ENCODE measurements around the gene VGLL4.

VGLL4 gene

DNA sequence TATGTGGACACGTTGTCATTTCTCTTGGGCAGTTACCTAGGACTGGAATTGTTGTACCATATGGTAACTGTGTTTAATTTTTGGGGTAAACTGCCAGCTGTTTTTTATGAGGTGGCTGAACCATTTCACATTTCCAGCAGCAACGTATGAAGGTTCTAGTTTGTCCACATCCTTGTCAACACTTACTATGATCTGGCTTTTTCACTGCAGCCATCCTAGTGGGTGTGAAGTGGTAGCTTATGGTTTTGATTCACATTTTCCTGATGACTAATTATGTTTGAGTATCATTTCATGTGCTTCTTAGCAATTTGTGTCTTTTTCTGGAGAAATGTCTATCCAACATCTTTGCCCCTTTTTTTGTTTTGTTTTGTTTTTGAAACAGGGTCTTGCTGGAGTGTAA is 96.2 kb downstream of the VGLL4 start:
- Histone ChIP-seq H3K36me3 (ENCODE audit: low read length) (no peaks in the 10 kb centered on the region), H3K27me3 (ENCODE audit: low read length) (no peaks in the 10 kb centered on the region), H3F3A (ENCODE audit: insufficient read depth) (peaks cover 11% of the 10 kb centered on the region; the same call in 1 of the 2 replicates), H3K79me2 (ENCODE audit: insufficient read depth, low read length) (no peaks in the 10 kb centered on the region), H3K4me2 (ENCODE audit: low read depth, low read length, poor library complexity, severe bottlenecking) (no peak overlapping the region), H3K9me2 (replicated peaks; ENCODE audit: insufficient read depth, low read length) (no peaks in the 10 kb centered on the region), H3K9ac (ENCODE audit: low read length) (no peak overlapping the region), H4K20me1 (ENCODE audit: low read depth, low read length) (no peaks in the 10 kb centered on the region), H3K27ac (ENCODE audit: low read depth, low read length) (no peak overlapping the region), H3K4me3 (ENCODE audit: insufficient read depth, low read length, poor library complexity, severe bottlenecking) (no peak overlapping the region), H3K9me3 (ENCODE audit: insufficient read depth, low read length) (no peaks in the 10 kb centered on the region), H2AFZ (ENCODE audit: low read depth, low read length, severe bottlenecking) (no peak overlapping the region)
- no peak for TF ChIP-seq EZH2phosphoT487 (conservative IDR thresholded peaks at IDR 0.05; ENCODE audit: low read length)
- no peak for TF ChIP-seq CTCF (IDR thresholded peaks at IDR 0.05; ENCODE audit: insufficient read depth, low read length, poor library complexity, severe bottlenecking)

DNA sequence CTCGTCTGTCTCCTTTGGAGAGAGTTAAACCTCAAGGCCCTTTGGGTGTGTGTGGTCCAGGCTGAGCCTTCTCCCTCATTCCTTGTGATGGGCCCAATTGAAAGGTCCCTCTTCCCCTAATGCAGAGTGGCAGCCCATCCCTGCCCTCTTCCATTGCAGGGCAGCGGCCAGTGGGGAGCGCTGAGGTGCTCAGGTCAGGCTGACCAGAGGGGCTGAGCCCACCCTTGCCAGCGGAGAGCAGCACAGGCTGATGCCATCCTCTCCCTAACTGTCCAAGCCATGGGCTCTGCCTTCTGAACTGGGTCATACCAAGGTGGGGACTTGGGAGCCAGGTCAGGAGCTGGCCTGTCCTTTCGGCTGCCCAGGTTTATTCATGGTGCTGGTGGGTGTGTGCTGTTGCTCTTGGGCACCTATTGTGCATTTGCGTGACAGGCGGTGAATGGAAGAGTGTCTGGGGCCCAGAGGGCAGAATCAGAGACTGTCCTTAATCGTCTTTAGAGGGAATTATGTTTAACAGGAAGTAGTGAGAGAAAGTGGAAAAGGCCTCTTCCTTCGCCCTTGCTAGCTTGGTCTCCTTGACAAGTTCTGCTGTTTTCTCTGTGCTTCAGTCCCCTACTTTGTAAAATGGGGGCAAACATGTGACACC is 96.9 kb downstream of the VGLL4 start:
- Histone ChIP-seq H3K79me2 (ENCODE audit: insufficient read depth, low read length) (no peaks in the 10 kb centered on the region), H3K4me3 (ENCODE audit: insufficient read depth, low read length, poor library complexity, severe bottlenecking) (no peak overlapping the region), H3K9me3 (ENCODE audit: insufficient read depth, low read length) (no peaks in the 10 kb centered on the region), H3K9me2 (replicated peaks; ENCODE audit: insufficient read depth, low read length) (no peaks in the 10 kb centered on the region), H3F3A (ENCODE audit: insufficient read depth) (peaks cover 11% of the 10 kb centered on the region; the same call in 1 of the 2 replicates), H2AFZ (ENCODE audit: low read depth, low read length, severe bottlenecking) (no peak overlapping the region), H3K9ac (ENCODE audit: low read length) (no peak overlapping the region), H4K20me1 (ENCODE audit: low read depth, low read length) (no peaks in the 10 kb centered on the region), H3K36me3 (ENCODE audit: low read length) (no peaks in the 10 kb centered on the region), H3K27me3 (ENCODE audit: low read length) (no peaks in the 10 kb centered on the region), H3K4me2 (ENCODE audit: low read depth, low read length, poor library complexity, severe bottlenecking) (no peak overlapping the region), H3K27ac (ENCODE audit: low read depth, low read length) (no peak overlapping the region)
- no peak for TF ChIP-seq EZH2phosphoT487 (conservative IDR thresholded peaks at IDR 0.05; ENCODE audit: low read length)
- TF ChIP-seq CTCF (IDR thresholded peaks at IDR 0.05; ENCODE audit: insufficient read depth, low read length, poor library complexity, severe bottlenecking), result no peak

DNA sequence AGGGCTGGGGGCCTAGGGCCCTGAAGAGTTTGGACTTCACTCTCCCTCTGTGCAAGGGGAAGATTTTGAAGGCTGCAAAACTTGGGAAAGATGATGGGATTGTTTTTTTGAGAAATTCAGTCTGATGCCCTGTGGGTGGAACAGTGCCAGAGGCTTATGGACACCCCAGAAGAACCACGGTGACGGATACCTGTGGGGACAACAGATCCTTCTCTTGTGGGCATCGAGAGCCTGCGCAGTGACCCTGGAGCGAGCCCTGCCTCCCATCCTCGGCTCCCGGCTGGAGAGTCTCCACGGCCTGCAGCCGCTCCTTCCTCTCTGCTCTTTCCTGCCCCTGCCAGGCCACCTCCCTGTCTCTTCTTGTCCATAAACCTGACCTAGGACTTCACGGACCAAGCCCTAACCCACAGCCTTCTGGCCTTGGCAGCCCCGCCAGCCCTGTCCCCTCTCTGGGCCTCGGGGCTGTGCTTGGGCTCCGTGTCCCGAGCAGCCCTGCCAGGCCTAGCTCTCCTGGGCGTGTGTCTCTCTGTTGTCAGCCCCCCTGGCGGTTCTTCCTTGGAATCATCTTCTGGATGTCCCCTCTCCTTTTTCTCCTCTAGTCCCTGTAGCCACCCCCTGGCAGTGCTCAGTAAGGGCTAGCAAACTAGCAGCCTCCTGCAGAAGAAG is 98.4 kb downstream of the VGLL4 start:
- H3K4me2 ChIP-seq (ENCODE audit: low read depth, low read length, poor library complexity, severe bottlenecking), result no peak overlapping the region
- H3K27me3 ChIP-seq (ENCODE audit: low read length), result no peaks in the 10 kb centered on the region
- H2AFZ ChIP-seq (ENCODE audit: low read depth, low read length, severe bottlenecking), result no peak overlapping the region
- no peaks in the 10 kb centered on the region for H3K36me3 ChIP-seq (ENCODE audit: low read length)
- H3K9me3 ChIP-seq (ENCODE audit: insufficient read depth, low read length), result no peaks in the 10 kb centered on the region
- H3K27ac ChIP-seq (ENCODE audit: low read depth, low read length), result no peak overlapping the region
- H3K9ac ChIP-seq (ENCODE audit: low read length), result no peak overlapping the region
- H3K4me3 ChIP-seq (ENCODE audit: insufficient read depth, low read length, poor library complexity, severe bottlenecking), result no peak overlapping the region
- H3K9me2 ChIP-seq (replicated peaks; ENCODE audit: insufficient read depth, low read length), result no peaks in the 10 kb centered on the region
- no peaks in the 10 kb centered on the region for H3K79me2 ChIP-seq (ENCODE audit: insufficient read depth, low read length)
- no peaks in the 10 kb centered on the region for H4K20me1 ChIP-seq (ENCODE audit: low read depth, low read length)
- TF ChIP-seq EZH2phosphoT487 (conservative IDR thresholded peaks at IDR 0.05; ENCODE audit: low read length) (no peak), CTCF (IDR thresholded peaks at IDR 0.05; ENCODE audit: insufficient read depth, low read length, poor library complexity, severe bottlenecking) (no peak)
- peaks cover 11% of the 10 kb centered on the region; the same call in 1 of the 2 replicates for H3F3A ChIP-seq (ENCODE audit: insufficient read depth)
